A549 treated with Hydrocortisone at 1 μM for 4 hours (cell line): ENCODE measurements around the gene GDF2. TPM values are rescaled to one million over a fixed set of nuclear protein-coding genes. Genes with fewer than 3 reads are reported as not detected.

Experiments used
- total RNA-seq: library from RNA; stranded (reverse); fragments of 200-300 nt; extraction: Qiagen RNA extraction; gene quantifications from 5 replicates; pipeline ENCODE4 v1.2.3, GENCODE V29; 2022

GDF2 gene
- total RNA-seq: not detected in 5 replicates

DNA sequence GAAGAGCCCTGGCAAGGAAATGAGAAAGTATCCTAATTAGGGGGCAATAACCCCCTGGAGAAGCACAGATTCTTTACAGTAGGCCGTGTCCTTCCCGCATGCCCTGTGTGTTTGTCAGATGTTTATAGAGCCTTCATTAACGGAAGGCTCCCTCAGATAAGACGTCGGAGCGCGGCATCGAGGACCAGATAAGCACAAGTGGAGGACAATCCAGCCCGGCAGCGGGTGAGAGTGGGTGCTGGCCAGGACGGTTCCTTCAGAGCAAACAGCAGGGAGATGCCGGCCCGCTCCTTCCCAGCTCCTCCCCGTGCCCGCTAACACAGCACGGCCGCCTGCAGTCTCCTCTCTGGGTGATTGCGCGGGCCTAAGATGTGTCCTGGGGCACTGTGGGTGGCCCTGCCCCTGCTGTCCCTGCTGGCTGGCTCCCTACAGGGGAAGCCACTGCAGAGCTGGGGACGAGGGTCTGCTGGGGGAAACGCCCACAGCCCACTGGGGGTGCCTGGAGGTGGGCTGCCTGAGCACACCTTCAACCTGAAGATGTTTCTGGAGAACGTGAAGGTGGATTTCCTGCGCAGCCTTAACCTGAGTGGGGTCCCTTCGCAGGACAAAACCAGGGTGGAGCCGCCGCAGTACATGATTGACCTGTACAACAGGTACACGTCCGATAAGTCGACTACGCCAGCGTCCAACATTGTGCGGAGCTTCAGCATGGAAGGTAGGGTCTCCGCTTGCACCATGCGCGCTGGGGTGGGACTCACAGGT is at the start of gene GDF2:
Gene GDF2 (plus strand): TSS at position 155 of the 762 bp plus-strand sequence. CDS start 215 bp downstream, at position 370.

DNA sequence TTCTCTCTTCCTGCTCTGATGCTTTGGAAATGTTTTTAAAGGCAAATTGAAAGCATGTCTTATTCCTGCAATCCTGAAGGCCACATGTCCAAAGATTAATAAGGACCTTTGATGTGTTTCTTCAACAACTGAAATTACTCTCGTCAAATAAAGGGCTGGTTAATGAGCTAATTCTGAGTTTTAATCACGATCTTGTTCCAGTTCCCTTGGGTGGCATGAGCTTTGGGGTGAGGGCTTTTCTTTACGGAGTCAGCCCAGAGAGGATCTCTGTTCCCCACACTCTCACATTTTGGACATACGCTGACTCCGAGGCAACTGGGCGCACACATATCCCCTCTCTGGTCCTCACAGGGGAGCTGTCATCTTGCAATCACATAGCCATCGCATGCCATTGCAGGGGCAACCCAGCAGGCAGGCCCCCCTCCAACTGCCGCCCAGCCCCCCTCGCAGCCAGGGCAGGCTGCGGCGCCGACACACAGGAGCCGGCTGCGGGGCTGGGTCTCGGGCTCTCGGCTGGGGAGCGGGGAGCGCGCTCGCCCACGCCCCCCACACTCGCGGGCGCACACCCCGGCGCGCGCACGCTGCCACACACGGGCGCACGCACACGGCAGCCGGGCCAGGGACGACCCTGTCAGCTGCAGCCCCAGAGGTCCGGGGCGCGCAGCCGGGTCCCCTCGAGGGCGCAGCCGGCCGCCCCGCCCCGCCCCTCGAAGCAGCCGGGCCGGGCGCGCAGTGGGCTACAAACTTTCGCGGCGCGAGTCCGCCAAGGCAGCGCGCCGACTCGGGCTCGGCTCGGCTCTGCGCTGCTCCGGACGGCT is 22.4 kb upstream of the GDF2 start, which contains the start of gene GDF10:
Gene GDF10 (plus strand): TSS at position 587 of the 818 bp plus-strand sequence. CDS start 455 bp downstream, outside the sequence.

DNA sequence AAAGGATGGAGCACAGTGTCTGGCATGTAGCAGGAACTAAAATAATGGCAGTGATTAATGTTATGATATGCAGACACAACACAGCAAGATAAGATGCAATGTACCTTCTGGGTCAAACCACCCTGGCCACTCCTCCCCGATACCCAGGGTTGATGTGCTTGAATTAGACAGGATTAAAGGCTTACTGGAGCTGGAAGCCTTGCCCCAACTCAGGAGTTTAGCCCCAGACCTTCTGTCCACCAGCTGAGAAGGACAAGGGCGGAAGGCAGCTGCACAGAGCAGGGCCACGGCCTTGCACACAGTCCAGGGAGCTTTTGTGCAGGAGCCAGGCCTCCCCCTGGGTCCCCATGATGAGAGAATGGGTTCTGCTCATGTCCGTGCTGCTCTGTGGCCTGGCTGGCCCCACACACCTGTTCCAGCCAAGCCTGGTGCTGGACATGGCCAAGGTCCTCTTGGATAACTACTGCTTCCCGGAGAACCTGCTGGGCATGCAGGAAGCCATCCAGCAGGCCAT is 25.9 kb downstream of the GDF2 start, which contains the start of gene RBP3:
Gene RBP3 (plus strand): TSS at position 226 of the 514 bp plus-strand sequence. CDS start 122 bp downstream, at position 348.

Other genes with a start within 250 kb of the GDF2 start
- gene GDF10, start 22.3 kb upstream of the GDF2 start, total RNA-seq: 0.03 to 0.10 TPM (median 0.07 TPM) in 5 replicates
- not detected in 5 replicates for gene RBP3, start 25.9 kb downstream of the GDF2 start, total RNA-seq
- gene ZNF488, start 61.8 kb downstream of the GDF2 start, total RNA-seq: 10.9 to 15.0 TPM (median 13.2 TPM) in 5 replicates
- 28.3 to 41.4 TPM (median 35.1 TPM) in 5 replicates for gene ANXA8, start 161.7 kb downstream of the GDF2 start, total RNA-seq
- 0.85 to 1.5 TPM (median 1.1 TPM) in 3 of 5 replicates, not detected in the others for gene FAM25G, start 169.2 kb downstream of the GDF2 start, total RNA-seq
- 8.4 to 10.5 TPM (median 9.7 TPM) in 5 replicates for gene AGAP9, start 201.2 kb downstream of the GDF2 start, total RNA-seq